ENCODE measurements around the gene ATR. TPM values are rescaled to one million over a fixed set of nuclear protein-coding genes. Genes with fewer than 3 reads are reported as not detected.
"Not testable (repeated sequence)": the region's sequence is repeated elsewhere in the genome, so short reads cannot be mapped to it uniquely, and the experiment has no call there.

Gene ATR
- total and polyA plus RNA-seq, 8 donors: 8.2 to 16.6 (median 11.3) TPM

DNA sequence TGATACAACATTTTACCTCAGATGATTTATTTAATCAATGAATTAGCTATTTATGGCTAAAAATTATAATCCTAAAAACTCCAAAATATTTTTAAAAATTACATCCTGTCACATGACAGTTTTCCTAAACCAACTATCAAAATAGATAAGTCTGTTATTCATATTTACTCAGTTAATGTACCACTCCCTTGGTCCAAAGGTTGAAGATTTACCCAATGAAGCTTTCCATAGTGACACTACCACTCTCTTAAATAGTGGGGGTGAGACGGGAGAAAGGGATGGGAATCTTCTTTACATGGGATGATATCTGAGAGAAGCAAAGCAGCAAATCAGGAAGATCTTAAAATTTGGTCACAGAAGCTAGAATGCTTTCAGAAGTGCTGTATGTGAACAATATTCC lies 161.2 kb downstream of the ATR start:
- DNase-seq (no peak), ATAC-seq (no peak), FAIRE-seq (no peak)
- Histone ChIP-seq H3K4me3 (no peak overlapping the region), H3K27me3 (no peaks in the 10 kb centered on the region), H3K9me3 (no peaks in the 10 kb centered on the region), H3K27ac (no peak overlapping the region), H3K4me1 (no peaks in the 10 kb centered on the region), H3K36me3 (peaks cover 0 to 39% (median under 1%) of the 10 kb centered on the region in 3 donors)
- TF ChIP-seq, protein P1, sequence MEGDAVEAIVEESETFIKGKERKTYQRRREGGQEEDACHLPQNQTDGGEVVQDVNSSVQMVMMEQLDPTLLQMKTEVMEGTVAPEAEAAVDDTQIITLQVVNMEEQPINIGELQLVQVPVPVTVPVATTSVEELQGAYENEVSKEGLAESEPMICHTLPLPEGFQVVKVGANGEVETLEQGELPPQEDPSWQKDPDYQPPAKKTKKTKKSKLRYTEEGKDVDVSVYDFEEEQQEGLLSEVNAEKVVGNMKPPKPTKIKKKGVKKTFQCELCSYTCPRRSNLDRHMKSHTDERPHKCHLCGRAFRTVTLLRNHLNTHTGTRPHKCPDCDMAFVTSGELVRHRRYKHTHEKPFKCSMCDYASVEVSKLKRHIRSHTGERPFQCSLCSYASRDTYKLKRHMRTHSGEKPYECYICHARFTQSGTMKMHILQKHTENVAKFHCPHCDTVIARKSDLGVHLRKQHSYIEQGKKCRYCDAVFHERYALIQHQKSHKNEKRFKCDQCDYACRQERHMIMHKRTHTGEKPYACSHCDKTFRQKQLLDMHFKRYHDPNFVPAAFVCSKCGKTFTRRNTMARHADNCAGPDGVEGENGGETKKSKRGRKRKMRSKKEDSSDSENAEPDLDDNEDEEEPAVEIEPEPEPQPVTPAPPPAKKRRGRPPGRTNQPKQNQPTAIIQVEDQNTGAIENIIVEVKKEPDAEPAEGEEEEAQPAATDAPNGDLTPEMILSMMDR (IDR thresholded peaks at IDR 0.05): no peak
- intact Hi-C loops (cut with DNase I): no loop called here
- 65 to 71% methylated on average over 1 of the region's 1 CpG for WGBS, 2 donors

DNA sequence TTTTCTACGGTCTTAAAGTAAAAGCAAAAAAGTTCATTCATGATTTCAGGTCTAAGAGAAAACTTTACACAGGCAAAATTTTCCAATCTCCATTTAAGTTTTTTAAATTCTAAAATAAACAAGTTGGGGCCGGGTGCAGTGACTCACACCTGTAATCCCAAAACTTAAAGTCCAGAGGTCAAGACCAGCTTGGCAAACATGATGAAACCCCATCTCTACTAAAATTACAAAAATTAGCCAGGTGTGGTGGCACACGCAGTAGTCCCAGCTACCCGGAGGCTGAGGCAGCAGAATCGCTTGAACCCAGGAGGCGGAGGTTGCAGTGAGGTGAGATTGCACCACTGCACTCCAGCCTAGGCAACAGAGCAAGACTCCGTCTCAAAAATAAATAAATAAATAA lies 178.0 kb downstream of the ATR start:
- FAIRE-seq; H3K4me3 ChIP-seq; intact Hi-C loops (cut with DNase I); H3K27ac ChIP-seq; H3K27me3 ChIP-seq; H3K4me1 ChIP-seq; ATAC-seq; DNase-seq; H3K9me3 ChIP-seq: not testable (repeated sequence)
- peaks cover 8 to 35% (median 11%) of the 10 kb centered on the region in 3 donors for H3K36me3 ChIP-seq
- 85 to 90% methylated on average over 7 of the region's 7 CpGs for WGBS, 2 donors

Other genes starting within 250 kb of the ATR start
- 10 to 100 TPM; 13.6 to 23.4 (median 20.2) TPM for gene XRN1, start 130.7 kb downstream of the ATR start, total RNA-seq
- gene XRN1, start 130.7 kb downstream of the ATR start, polyA plus RNA-seq: 1 to 10 TPM; 3.5 to 6.4 TPM
- gene PLS1, start 17.7 kb upstream of the ATR start, total RNA-seq: 10 to 100 TPM in 3 of 6 donors, 1 to 10 TPM in 3; 7.6 to 23.6 (median 11.4) TPM
- gene PLS1, start 17.7 kb upstream of the ATR start, polyA plus RNA-seq: 10 to 100 TPM in 1 of 2 donors, 1 to 10 TPM in 1; 3.0 to 10.6 TPM
- gene TRPC1, start 145.3 kb upstream of the ATR start, total RNA-seq: 1 to 10 TPM in 5 of 6 donors, under 1 TPM in 1; 0.57 to 2.8 (median 1.3) TPM
- 1 to 10 TPM; 1.6 to 5.0 TPM for gene TRPC1, start 145.3 kb upstream of the ATR start, polyA plus RNA-seq